ENCODE measurements around the gene KLRD1. TPM values are rescaled to one million over a fixed set of nuclear protein-coding genes. Genes with fewer than 3 reads are reported as not detected.
"Not testable (repeated sequence)": the region's sequence is repeated elsewhere in the genome, so short reads cannot be mapped to it uniquely, and the experiment has no call there.

The KLRD1 gene
- total and polyA plus RNA-seq, 3 donors from 2014 or later = 0.71 to 1.6 (median 0.87) TPM

DNA sequence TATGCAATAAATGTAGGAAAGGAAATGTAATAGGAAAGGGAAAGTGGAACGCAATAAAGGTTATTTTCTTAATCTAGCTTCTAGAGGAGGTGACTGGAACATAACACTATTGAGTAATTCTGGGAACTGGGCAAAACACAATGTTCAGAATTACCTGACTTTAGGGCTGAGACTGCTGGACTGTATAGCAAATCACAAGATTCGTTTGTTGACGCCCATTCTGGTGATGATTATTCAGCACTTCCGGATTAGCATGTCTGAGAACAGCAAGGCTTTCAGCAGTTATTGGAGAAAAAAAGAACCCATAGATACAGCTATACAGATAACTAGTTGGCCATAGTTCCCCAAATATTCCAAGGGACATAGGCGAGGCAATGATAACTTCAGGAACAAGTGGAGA lies 2.3 kb upstream of the KLRD1 start:
- Histone ChIP-seq H3K27me3 (no peaks in the 10 kb centered on the region), H3K4me1 (no peaks in the 10 kb centered on the region), H3K27ac (no peak overlapping the region), H3K9me3 (no peaks in the 10 kb centered on the region), H3K4me3 (no peak overlapping the region), H3K36me3 (ENCODE audit: low read depth, missing control alignments) (no peaks in the 10 kb centered on the region)
- WGBS, 2 donors = 71 to 74% methylated on average over 5 of the region's 5 CpGs
- TF ChIP-seq POLR2A (IDR thresholded peaks at IDR 0.05) = no peak
- TF ChIP-seq, protein P1, sequence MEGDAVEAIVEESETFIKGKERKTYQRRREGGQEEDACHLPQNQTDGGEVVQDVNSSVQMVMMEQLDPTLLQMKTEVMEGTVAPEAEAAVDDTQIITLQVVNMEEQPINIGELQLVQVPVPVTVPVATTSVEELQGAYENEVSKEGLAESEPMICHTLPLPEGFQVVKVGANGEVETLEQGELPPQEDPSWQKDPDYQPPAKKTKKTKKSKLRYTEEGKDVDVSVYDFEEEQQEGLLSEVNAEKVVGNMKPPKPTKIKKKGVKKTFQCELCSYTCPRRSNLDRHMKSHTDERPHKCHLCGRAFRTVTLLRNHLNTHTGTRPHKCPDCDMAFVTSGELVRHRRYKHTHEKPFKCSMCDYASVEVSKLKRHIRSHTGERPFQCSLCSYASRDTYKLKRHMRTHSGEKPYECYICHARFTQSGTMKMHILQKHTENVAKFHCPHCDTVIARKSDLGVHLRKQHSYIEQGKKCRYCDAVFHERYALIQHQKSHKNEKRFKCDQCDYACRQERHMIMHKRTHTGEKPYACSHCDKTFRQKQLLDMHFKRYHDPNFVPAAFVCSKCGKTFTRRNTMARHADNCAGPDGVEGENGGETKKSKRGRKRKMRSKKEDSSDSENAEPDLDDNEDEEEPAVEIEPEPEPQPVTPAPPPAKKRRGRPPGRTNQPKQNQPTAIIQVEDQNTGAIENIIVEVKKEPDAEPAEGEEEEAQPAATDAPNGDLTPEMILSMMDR (IDR thresholded peaks at IDR 0.05) = no peak
- intact Hi-C loops (cut with DNase I; ENCODE audit: low total_unique reads) = no loop called here
- DNase-seq = no peak

DNA sequence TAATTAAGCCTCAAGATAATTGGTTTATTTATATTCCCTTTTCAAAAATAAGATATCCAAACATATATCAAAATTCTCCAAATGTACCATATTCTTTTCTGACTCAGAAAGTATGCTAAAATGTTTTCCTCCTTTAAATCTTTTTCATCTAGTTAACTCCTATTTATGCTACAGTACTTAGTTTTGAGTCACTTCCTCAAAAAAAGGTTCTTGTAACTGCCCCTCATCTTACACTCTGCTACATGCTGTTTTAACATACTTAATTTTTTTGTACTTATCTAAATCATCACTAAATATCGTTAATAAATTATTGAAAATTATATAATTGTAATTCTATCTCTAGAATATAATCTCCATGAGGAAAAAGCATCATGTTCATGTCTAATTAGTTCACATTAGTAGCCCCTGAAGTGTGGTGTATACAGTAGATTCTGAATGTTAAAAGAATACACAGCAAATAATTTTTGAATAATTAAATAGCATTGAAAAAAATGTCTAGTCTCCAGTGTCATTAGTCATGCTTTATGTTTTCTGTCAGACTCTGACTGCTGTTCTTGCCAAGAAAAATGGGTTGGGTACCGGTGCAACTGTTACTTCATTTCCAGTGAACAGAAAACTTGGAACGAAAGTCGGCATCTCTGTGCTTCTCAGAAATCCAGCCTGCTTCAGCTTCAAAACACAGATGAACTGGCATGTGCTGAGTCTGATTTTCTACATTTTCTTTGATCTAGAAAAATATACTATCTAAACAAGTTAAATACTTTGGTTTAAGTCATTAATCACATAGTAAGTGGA lies 3.5 kb downstream of the KLRD1 start:
- Histone ChIP-seq H3K27ac (no peak overlapping the region), H3K4me1 (no peaks in the 10 kb centered on the region), H3K27me3 (no peaks in the 10 kb centered on the region), H3K9me3 (no peaks in the 10 kb centered on the region), H3K36me3 (ENCODE audit: low read depth, missing control alignments) (no peaks in the 10 kb centered on the region), H3K4me3 (no peak overlapping the region)
- DNase-seq = no peak
- 73 to 85% methylated on average over 4 of the region's 4 CpGs for WGBS, 2 donors
- TF ChIP-seq POLR2A (IDR thresholded peaks at IDR 0.05) = no peak
- TF ChIP-seq, protein P1 (IDR thresholded peaks at IDR 0.05) = no peak
- intact Hi-C loops (cut with DNase I; ENCODE audit: low total_unique reads) = no loop called here

DNA sequence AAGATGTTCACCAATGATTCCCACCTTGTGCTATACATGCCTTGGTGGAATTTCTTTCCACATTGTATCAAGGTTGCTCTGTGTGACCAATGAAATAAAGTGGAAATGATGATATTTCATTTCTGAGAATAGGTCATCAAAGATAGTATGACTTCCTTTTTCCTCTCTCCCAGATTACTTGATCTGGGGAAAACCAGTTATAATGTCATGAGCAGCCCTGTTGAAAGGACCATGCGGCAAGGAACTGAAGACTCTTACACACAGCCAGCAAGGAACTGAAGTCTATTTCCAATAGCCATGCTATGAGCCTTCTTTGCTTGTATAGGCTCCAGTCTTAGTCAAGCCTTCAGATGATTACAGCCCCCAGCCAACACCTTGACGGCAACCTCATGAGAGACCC lies 11.7 kb downstream of the KLRD1 start:
- intact Hi-C loops (cut with DNase I; ENCODE audit: low total_unique reads) = no loop called here
- no peak for DNase-seq

DNA sequence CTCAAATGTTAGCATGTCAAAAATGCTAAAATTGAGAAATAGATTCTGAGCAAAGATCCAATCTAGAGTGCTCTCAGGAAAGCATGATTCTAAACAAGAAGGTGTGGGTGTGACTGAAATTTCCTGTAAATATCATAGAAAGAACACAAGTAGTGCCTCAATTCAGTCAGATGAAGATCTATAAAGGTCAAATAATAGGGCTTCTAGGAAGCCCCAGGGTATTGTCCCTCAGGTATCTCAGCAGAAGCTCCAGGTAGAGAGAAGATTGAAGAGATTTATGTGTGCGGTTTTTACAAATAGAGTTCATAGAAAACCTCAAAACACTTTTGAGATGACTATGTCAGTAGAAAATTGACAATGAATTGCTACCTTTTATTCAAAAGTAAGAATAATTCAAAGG lies 13.0 kb downstream of the KLRD1 start:
- no peaks in the 10 kb centered on the region for H3K9me3 ChIP-seq
- no peak overlapping the region for H3K4me3 ChIP-seq
- 92 to 95% methylated on average over 1 of the region's 1 CpG for WGBS, 2 donors
- DNase-seq = no peak
- no peaks in the 10 kb centered on the region for H3K36me3 ChIP-seq (ENCODE audit: low read depth, missing control alignments)
- intact Hi-C loops (cut with DNase I; ENCODE audit: low total_unique reads) = no loop called here
- TF ChIP-seq, protein P1 (IDR thresholded peaks at IDR 0.05) = no peak
- TF ChIP-seq POLR2A (IDR thresholded peaks at IDR 0.05) = no peak
- no peaks in the 10 kb centered on the region for H3K4me1 ChIP-seq
- H3K27ac ChIP-seq = no peak overlapping the region
- no peaks in the 10 kb centered on the region for H3K27me3 ChIP-seq

More for the DNA sequence above, 11.7 kb downstream of the KLRD1 start:
- Histone ChIP-seq H3K4me3 (no peak overlapping the region), H3K27me3 (no peaks in the 10 kb centered on the region), H3K36me3 (ENCODE audit: low read depth, missing control alignments) (no peaks in the 10 kb centered on the region), H3K9me3 (no peaks in the 10 kb centered on the region), H3K27ac (no peak overlapping the region), H3K4me1 (no peaks in the 10 kb centered on the region)
- TF ChIP-seq POLR2A (IDR thresholded peaks at IDR 0.05) = no peak
- TF ChIP-seq, protein P1 (IDR thresholded peaks at IDR 0.05) = no peak
- 98 to 100% methylated on average over 2 of the region's 2 CpGs for WGBS, 2 donors

DNA sequence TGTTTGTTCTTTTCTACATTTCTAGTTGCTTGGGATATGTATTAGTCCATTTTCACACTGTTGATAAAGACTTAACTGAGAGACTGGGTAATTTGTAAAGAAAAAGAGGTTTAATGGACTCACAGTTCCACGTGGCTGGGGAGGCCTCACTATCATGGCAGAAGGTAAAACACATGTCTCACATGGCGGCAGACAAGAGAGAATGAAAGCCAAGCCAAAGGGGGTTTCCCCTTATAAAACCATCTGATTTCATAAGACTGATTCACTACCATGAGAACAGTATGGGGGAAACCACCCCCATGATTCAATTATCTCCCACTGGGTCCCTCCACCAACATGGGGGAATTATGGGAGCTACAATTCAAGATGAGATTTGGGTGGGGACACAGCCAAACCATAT lies 21.0 kb downstream of the KLRD1 start:
- intact Hi-C loops (cut with DNase I; ENCODE audit: low total_unique reads); H3K27ac ChIP-seq: not testable (repeated sequence)
- WGBS, 2 donors = 74 to 77% methylated on average over 2 of the region's 2 CpGs

More for the DNA sequence above, 21.0 kb downstream of the KLRD1 start:
- DNase-seq; H3K4me1 ChIP-seq; H3K27me3 ChIP-seq; H3K4me3 ChIP-seq; H3K36me3 ChIP-seq (ENCODE audit: low read depth, missing control alignments); H3K9me3 ChIP-seq: not testable (repeated sequence)
